Body of pancreas (tissue), 4 donors: Measurements from ENCODE around the gene TRAPPC2.

ENCODE experiments used
- POLR2A ChIP-seq, 3 donors: fragments of 450-650 bp; IDR thresholded peaks; one replicate each; pipeline ENCODE4 v1.6.1; 2016; ENCODE audit warnings: antibody characterized with exemption in 3 of 3, mild to moderate bottlenecking in 2 of 3
- TF ChIP-seq, protein P1 (sequence below), 7 experiments: fragments of 450-650 bp in 4 of 7; fragments of 200-600 bp in 3 of 7; sonication (generic) in 3 of 7; IDR thresholded peaks; one replicate each; pipeline ENCODE4 v1.5.1; 2016 to 2019; ENCODE audit warnings: antibody characterized with exemption in 7 of 7

DNA sequence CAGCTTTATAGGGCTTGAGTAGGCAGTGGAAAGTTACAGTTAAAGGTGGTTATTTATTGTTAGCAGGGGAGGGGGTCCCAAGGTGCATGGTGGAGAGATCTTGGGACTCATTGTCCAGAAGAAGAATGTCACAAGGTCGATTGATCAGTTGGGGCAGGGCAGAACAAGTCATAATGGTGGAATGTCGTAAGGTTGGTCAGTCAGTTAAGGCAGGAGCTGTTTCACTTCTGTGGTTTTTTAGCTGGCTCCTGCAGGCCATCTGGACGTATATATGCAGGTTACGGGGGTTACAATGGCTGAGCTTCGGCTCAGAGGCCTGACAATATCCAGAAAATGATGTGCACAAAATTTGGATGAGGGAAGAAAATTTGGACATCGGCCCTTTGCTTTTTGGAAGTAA lies 7.3 kb upstream of the TRAPPC2 start:
- TF ChIP-seq, protein P1, sequence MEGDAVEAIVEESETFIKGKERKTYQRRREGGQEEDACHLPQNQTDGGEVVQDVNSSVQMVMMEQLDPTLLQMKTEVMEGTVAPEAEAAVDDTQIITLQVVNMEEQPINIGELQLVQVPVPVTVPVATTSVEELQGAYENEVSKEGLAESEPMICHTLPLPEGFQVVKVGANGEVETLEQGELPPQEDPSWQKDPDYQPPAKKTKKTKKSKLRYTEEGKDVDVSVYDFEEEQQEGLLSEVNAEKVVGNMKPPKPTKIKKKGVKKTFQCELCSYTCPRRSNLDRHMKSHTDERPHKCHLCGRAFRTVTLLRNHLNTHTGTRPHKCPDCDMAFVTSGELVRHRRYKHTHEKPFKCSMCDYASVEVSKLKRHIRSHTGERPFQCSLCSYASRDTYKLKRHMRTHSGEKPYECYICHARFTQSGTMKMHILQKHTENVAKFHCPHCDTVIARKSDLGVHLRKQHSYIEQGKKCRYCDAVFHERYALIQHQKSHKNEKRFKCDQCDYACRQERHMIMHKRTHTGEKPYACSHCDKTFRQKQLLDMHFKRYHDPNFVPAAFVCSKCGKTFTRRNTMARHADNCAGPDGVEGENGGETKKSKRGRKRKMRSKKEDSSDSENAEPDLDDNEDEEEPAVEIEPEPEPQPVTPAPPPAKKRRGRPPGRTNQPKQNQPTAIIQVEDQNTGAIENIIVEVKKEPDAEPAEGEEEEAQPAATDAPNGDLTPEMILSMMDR (IDR thresholded peaks at IDR 0.05): no peak
- TF ChIP-seq POLR2A (IDR thresholded peaks at IDR 0.05): no peak
